ENCODE results near the gene CTNNA2.

DNA sequence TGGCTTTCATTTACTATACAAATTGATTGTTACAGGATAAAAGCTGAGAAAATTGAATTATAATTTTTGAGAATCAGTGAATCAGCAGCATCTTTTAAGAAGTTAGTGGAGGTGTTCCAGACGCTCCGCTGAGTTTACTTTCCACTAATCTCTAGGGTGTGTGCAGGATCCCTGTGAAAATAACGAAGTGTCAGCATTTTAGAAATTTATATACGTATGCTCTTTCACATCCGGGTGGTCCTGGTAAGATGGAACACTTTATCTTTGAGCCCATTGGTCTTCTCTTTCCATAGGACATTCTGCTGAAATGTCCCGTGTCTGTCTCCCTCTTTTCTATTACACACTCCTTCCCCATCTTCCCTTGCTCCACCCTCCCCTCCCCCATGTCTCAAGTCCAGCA is 1060.3 kb downstream of the CTNNA2 start:
- TF ChIP-seq, protein P1, sequence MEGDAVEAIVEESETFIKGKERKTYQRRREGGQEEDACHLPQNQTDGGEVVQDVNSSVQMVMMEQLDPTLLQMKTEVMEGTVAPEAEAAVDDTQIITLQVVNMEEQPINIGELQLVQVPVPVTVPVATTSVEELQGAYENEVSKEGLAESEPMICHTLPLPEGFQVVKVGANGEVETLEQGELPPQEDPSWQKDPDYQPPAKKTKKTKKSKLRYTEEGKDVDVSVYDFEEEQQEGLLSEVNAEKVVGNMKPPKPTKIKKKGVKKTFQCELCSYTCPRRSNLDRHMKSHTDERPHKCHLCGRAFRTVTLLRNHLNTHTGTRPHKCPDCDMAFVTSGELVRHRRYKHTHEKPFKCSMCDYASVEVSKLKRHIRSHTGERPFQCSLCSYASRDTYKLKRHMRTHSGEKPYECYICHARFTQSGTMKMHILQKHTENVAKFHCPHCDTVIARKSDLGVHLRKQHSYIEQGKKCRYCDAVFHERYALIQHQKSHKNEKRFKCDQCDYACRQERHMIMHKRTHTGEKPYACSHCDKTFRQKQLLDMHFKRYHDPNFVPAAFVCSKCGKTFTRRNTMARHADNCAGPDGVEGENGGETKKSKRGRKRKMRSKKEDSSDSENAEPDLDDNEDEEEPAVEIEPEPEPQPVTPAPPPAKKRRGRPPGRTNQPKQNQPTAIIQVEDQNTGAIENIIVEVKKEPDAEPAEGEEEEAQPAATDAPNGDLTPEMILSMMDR (IDR thresholded peaks at IDR 0.05), result no peak
- TF ChIP-seq ZFX (IDR thresholded peaks at IDR 0.05; ENCODE audit: borderline replicate concordance), result no peak

All from 22Rv1 (cell line).